ENCODE measurements around the gene TUBG1.
"Not testable (repeated sequence)": the region's sequence is repeated elsewhere in the genome, so short reads cannot be mapped to it uniquely, and the experiment has no call there.

The TUBG1 gene

DNA sequence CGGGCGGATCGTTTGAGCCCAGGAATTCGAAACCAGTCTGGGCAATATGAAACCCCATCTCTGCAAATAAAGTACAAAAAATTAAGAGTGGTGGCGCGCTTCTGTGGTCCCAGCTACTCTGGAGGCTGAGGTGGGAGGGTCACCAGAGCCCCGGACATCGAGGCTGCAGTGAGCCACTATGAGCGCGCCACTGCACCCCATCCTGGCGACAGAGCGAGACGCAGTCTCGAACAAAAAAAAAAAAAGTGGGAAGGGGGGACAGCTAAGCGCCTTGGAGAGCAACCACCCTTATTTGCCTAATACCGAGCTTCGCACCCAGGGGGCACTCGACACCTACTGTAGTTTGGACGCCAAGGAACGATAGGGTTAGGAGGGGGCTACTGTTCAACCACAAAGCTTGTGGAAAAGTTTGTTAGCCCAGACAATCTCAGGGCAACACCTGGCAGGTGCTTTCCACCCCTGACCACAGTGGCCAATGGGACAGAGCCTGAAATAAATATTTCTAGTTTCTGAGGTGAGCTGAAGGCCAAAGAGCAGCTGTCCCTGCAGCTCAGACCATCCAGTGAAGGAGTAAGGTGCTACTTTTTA lies 31.1 kb upstream of the TUBG1 start:
- DNase-seq, result peak in 41 of 56 donors; percentile 9 to 81 (median 37)

DNA sequence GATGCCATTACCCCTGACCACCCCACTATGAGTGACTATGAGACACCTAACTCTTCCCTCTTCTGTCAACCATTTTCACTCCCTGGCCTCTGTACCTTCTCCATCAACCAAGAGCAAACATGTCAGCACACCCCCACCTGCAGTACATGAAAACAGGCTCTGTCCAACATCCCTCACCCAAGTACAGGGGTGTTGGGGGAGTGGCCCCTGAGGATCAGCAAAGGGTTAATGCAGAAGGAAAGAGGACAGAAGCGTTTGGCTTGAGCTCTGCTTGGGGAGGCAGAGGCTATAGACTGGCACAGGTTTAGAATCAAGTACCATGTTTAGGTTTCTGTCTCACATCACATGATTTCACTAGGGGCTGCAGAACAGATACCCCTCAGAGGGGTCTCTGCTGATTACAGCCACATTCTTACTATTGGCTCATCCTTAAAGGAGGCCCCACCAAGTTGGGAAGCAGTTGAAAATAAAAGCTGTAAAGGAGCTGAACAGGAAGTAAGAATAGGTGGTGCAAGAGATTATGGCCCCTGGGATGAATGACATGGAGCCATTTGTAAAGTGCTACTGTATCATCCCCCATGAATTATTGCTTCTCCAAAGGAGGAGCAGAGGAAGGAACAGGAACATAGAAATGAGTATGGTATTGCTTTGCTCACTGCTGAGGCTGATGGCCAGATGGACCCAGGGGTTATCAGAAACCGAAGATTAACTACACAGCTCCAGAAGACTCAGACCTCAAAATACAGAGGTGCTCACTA lies 29.5 kb upstream of the TUBG1 start:
- no peak for DNase-seq

DNA sequence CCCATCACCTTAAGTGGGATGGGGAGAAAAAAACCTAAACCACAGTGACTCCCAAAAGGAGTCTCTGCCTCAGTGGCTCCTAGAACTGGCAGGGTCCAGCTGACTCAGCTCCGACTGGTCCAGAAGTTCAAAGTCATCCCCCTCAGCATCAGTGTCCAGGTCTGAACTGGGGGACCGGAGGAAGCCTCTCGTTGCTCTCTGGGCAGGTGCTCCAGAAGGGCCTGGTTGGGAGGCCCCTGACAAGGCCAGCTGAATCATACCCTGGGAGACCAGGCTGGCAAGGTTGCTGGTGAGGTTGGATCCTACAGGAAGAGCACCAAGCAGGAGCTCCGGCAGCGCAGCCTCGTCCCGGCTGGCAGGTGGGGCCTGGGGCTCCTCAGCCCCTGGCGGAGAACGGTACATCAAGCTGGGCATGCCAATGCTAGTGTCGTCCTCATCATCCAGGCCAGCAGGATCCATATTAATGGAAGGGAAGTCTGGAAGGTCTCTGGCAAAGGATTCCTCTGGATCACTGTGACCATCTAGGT lies 27.7 kb upstream of the TUBG1 start:
- no peak for DNase-seq

DNA sequence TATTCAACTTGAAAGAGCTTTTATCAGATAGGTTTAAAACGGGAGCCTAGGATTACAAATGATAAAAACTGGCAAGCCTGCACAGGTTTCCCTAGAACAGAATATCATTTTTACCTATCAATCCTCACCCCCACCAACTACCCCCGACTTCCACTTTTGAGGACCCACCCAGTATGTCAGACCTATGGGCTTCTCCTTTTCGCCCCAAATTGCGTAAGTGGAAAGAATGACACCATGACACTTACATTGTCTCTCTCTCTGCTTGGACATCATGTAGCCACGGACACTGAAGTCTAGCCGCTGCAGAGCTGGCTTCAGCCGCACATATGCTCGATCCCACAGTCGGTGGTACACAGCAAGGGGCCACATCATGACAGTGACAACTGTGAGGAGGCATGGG lies 24.6 kb upstream of the TUBG1 start:
- no peak for DNase-seq

DNA sequence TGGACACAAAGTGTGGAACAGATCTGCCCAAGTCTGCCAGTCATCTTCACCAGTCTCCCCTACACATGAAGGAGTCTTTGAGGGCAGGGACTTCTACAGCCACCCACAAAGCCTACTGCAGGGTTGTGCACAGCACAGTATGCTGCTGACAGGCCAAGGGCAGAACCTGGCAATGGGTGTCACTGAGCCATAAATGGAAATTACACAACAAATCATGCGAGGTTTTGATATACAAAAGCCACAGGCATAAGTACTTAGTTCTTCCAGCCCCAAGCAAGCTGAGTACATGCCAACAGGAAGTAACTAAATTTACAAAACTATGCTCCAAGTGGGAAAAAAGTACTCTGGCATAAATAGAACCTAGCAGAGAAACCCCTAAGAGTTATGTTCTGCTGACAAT lies 24.1 kb upstream of the TUBG1 start:
- no peak for DNase-seq

DNA sequence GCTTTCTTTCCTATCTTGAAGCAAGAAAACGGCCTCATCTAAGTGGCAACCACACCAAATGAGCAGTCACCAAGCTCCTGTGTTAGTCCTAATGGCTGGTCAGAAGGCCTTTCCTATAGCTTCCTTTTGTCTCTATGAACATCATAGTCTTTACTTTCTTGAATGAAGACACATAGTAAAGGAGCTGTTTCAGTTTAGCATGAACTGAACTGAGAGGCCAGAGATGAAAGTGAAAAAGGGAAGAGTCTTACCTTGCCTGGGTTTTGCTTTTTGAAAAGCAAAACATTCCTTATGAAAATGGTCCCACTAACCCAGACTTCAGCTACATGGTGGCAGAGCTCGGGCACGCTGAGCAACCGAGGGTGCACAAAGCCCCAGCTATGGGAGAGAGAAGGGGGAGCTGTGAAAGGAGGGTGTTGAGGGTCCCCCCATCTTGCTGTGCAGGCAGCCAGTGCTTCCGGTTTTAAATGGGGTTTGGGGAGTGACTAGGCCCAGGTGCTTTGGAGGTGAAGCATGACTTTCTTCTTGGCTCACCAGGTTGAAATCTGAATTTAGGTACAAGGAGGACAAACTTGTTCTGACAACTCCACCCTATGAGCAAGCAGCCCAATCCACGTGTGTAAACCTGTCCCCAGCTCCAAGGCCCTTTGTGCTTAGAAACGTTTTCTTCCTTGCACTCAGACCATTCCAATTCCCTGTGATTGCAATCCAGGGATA lies 22.8 kb upstream of the TUBG1 start:
- no peak for DNase-seq

DNA sequence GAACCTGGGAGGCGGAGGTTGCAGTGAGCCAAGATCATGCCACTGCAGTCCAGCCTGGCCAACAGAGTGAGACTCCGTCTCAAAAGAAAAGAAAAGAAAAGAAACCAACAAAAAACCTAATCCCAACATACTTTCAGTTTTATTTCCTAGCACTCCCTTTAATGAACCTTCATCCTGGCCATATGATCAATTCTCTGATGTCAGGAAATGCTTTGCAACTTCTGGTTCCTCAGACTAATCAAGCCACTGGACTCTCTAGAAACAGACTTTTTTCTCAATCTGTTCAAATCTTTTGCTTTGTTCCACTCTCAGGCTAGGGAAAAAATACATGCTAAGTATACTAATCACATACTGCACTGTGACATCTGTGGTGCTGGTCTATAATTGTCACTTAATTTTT lies 18.6 kb upstream of the TUBG1 start:
- DNase-seq, result no peak

DNA sequence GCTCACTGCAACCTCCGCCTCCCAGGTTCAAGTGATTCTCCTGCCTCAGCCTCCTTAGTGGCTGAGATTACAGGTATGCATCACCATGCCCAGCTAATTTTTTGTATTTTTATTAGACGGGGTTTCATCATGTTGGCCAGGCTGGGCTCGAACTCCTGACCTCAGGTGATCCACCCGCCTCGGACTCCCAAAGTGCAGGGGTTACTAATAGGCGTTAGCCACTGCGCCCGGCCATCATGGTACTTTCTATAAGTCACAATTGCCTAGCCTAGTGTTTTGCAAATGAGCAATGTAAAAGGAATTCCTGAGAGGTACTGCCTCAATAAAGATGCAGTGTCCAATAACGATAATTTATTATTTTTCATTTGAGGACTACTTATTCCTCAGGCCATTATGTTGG lies 18.1 kb upstream of the TUBG1 start:
- no peak for DNase-seq

DNA sequence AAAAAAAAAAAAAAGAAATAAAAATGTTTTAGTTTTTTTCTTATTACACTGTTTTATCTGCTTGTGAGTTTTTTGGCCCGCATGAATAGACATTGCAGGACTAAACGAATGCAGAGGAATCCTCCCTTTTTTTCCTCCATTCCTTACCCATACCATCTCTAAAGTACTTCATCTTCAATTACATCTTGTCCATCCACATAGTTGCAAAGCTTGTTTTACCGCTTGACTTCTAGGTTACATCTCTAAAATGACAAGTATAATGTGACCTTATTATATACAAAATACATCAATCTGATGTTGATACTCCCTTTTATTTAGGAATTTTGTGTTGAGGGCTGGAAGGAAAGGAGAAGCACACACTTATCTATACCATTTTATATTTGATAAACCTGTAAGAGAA lies 13.1 kb upstream of the TUBG1 start:
- DNase-seq, result no peak

DNA sequence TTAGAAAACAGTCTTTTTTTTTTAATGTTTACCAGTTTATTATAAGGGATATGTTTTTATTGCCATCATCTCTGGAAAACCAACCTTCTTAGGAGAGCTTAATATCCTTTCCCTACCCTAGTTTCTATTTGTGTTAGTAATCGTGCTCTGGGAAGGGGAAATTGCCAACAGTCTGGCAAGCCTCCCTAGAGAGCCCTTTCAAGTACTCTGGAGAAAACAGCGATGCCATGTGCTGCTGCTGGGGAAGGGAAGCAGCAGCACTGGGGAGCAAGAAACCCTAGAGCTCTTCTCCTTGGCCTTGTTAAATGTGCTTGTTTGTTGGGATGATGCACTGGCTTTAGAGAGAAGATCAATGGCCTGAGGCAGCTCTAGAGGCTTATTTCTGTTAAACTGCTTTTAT lies 10.6 kb upstream of the TUBG1 start:
- DNase-seq, result peak in 12 of 56 donors; percentile 4 to 57 (median 16)

DNA sequence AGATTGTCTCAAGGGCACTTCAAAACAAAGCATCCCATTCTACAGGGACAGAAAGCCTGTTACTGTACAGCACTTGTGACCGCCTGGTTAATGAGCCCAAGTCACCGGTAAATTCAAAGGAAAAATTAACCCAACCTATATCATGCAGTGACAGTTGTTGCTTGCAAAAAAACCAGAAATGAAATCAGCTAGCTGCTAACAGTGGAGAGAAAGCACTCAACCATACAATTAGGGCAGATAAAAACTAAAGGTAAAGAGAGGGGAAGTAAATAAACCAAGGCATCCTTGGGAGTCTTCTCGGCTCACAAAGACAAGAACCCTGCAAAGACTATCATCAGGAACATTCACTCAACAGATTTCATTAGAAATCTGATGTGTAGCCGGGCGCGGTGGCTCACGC lies 6.2 kb upstream of the TUBG1 start:
- DNase-seq, result no peak

DNA sequence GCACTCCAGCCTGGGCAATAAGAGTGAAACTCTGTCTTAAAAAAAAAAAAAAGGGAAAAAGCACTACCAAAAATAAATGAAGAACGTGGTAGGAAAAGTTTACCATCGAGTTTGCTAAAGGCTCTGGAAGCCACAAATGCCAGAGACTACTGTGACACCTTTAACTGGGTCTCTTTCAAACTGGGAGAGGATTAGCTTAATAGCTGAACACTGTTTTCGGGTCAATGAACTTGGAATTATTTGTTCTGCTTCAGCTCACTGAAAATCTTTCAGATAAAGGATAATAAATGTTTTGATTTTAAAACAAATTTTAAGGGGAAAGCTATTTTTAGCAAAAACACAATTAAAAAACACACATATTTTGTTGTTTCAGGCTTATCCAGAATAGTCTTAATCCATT lies 1.7 kb upstream of the TUBG1 start:
- DNase-seq, result no peak

DNA sequence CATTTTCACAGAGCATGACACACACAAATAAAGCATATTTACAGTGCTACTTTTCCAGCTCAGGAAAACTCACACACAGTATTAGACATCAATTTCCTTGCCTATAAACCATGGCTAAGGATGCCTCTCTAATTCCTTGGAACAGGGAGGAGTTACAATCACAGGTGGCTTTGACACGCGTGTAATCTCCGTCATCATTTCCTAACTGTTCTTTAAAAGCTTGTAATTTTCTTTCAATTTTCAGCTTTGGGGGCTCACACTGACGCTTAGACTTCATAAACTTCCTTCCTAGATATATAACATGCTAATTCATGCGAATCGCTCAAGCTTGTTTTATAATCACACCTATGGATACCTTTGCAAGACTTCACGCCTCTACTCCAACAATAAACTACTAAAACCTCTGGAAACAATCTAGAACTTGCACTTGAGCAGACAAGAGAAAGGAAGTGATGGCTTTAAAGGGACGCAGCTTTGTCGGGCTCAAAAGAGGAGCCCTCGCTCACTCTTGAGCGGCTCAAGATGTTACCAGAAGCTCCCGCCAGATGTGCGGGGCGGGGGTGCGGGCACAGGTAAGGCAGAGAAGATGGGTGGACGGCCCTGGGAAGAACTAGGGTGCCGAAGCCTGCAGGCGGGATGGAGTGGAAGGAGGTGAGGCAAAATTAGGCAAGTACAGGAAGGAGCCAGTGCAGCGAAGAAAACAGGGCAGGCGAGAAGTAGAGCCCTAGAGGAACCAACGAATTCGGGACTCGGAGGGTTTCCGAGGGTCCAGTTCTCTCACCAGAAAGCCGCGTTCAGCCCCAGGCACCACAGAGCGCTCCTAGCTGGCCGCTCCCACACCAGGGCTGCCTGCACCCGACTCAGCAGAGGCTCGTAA lies 940 bp upstream of the TUBG1 start:
- peak in 6 of 56 donors; percentile 46 to 58 (median 49) for DNase-seq

DNA sequence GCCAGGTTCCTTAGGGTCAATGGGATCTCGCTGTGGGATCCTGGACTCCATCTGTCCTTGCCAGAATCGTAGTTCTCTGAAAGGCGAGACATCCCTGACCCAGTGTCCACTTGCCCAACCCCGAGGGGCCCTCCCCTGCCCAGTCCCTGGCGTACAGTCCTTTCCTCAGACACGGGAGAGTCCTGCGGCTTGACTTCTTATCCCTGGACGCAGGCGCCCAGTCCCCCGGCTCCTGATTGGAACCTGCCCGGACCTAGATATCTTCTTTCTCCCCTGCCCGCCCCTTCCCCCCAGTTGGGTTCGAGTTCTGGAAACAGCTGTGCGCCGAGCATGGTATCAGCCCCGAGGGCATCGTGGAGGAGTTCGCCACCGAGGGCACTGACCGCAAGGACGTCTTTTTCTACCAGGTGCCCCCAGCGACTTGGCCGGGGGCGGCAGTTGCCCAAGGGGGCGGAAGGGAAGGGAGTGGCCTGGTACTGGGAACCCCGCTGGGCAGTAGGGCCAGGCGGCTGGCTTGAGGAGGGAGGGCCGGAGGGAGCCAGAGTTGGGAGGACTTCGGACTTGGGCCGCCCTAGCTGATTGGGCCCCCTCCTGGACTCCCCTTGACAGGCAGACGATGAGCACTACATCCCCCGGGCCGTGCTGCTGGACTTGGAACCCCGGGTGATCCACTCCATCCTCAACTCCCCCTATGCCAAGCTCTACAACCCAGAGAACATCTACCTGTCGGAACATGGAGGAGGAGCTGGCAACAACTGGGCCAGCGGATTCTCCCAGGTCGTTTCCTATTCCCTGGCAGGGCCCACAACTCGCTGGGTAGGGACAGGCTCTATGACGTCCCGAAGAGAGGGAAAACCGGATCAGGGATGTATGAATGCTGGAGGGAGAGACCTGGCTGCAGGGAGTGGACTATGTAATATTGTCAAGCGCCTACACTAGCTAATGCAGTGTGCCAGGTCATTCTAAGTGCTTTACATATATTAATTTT lies 625 bp downstream of the TUBG1 start:
- peak in 14 of 56 donors; percentile 35 to 59 (median 52) for DNase-seq

DNA sequence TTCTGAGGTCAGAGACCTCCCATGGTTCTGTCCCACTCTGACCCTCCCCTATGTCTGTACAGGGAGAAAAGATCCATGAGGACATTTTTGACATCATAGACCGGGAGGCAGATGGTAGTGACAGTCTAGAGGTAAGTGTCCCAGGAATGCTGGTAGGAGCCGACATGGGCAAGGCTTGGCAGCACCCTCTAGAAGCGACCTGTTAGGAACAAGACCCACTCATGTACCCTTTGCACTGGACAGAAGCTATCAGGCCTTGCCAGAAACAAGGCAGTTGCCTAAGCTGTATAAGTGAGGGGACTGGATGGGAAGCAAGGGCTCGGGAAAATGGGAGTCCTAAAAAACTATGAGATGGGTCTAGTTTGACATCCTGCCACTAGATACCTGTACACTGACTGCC lies 2.5 kb downstream of the TUBG1 start:
- DNase-seq, result no peak

DNA sequence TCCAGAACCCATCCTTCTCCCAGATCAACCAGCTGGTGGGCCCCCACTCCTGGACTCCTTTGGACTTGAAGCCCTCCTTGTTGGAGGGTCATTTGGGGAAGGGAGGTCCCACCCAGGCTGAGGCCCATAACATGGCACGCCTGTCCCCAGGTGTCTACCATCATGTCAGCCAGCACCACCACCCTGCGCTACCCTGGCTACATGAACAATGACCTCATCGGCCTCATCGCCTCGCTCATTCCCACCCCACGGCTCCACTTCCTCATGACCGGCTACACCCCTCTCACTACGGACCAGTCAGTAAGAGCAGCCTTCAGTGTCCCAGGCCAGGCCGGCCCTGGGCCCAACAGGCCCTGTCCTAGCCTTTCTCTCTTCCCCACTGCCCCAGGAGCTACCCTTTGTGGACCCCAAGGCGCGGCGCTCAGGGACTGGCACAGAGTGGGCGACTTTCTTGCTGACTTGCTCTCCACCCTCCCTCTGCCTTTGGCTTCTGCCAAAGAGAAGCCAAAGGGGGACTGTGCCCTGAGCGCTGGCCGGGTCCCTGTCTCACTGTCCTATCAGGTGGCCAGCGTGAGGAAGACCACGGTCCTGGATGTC lies 4.3 kb downstream of the TUBG1 start:
- no peak for DNase-seq

DNA sequence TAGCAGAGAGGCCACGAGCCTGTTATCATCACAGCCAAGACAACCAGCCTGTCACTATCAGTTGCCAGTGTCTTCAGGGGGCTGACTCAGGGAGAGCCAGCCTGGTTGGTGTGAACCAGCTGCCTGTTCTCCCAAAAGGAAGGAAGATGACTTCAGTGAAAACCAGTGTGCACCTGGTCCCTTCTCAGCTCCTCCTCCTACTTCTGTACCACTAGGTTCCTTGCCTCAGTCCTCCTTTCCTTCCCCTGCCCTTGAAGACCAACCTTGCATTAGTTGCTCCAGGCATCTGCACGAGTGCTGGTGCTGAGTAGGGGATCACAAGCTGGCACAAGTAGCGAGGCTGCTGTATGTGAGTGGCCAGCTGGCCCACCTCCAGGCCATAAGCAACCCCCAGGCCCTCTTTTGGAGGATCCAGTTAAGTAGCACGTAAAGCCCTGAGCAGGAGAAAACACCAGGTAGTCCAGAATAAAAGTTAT lies 8.5 kb downstream of the TUBG1 start:
- no peak for DNase-seq

DNA sequence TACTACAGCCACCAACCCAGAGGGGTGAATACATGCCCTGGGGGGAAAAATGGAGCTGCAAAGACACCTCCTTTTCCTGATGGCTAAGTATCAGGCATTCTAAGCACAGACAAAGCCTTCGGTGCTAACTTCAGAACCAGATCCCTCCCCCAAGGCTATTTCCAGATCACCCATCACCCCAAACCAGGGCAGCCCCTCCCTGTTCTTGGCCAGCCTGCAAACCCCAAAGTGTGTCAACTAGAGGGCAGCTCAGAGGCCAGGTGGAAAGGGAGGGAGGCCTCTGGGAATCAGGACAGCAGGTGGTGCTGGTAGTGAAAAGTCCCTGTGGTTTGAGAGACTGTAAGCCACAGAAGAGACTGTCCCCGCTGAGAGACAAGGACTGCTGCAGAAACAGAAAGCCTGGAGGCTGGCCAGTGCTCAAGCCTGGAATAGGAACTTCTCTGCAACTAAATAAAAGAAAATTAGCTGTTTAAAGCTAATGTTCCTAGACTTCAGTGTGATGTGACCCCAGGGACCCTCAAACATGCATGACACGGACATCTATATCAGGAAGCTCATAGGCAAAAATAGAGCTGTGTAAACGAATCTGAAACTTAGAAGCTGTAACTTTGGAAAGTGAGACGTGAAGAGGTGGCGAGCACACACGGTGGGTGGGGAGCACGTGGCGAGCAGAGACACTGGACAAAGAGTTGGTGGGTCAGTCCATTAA lies 9.1 kb downstream of the TUBG1 start:
- peak in 7 of 56 donors; percentile 0 to 13 (median 5) for DNase-seq

DNA sequence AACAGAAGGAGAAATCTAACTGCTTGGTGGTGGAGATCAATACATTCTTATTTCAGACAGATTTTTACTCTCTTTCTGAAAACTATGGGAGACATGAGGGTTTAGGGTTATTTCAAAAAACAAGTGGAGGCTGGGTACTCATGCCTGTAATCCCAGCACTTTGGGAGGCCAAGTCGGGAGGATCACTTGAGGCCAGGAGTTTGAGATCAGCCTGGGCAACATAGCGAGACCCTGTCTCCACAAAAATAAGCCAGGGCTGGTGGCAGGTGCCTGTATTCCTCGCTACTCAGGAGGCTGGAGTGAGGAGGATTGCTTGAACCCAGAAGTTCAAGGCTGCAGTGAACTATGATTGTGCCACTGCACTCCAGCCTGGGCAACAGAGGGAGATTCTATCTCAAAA lies 12.5 kb downstream of the TUBG1 start:
- DNase-seq, result not testable (repeated sequence)
